ENCODE data around the gene GET4. TPM values are rescaled to one million over a fixed set of nuclear protein-coding genes. Genes with fewer than 3 reads are reported as not detected.

Gene GET4
- total RNA-seq, 2 donors from 2014 or later = 50.0 to 91.9 TPM

GRCh38 chr7:859359-860030 lies 16.9 kb upstream of the GET4 start:
- WGBS = 70% methylated on average over 16 of the region's 16 CpGs
- Histone ChIP-seq H3K4me1 (replicated peaks) (no peaks in the 10 kb centered on the region), H3K4me3 (no peak overlapping the region), H3K36me3 (peaks cover 18 to 27% of the 10 kb centered on the region in 2 donors), H3K27me3 (replicated peaks; ENCODE audit: insufficient read depth) (no peaks in the 10 kb centered on the region), H3K27ac (no peak overlapping the region), H3K9me3 (no peaks in the 10 kb centered on the region)
- intact Hi-C loops (cut with DNase I) = no loop called here
- no peak for DNase-seq (ENCODE audit: low spot score)
- no peak for TF ChIP-seq POLR2AphosphoS5 (IDR thresholded peaks at IDR 0.05)
- no peak for TF ChIP-seq CTCF (IDR thresholded peaks at IDR 0.05)
- TF ChIP-seq POLR2A (IDR thresholded peaks at IDR 0.05) = no peak

GRCh38 chr7:860149-860548 lies 16.2 kb upstream of the GET4 start:
- intact Hi-C loops (cut with DNase I) = no loop called here

GRCh38 chr7:861222-861621 lies 15.1 kb upstream of the GET4 start:
- H3K4me3 ChIP-seq = no peak overlapping the region
- 91% methylated on average over 9 of the region's 9 CpGs for WGBS
- DNase-seq (ENCODE audit: low spot score) = no peak
- no peak overlapping the region for H3K27ac ChIP-seq
- peaks cover 18 to 24% of the 10 kb centered on the region in 2 donors for H3K36me3 ChIP-seq
- no peaks in the 10 kb centered on the region for H3K27me3 ChIP-seq (replicated peaks; ENCODE audit: insufficient read depth)
- intact Hi-C loops (cut with DNase I) = no loop called here
- H3K4me1 ChIP-seq (replicated peaks) = no peaks in the 10 kb centered on the region
- no peaks in the 10 kb centered on the region for H3K9me3 ChIP-seq
- TF ChIP-seq POLR2AphosphoS5 (IDR thresholded peaks at IDR 0.05) (no peak), POLR2A (IDR thresholded peaks at IDR 0.05) (no peak), CTCF (IDR thresholded peaks at IDR 0.05) (no peak)

More at GRCh38 chr7:860149-860548, 16.2 kb upstream of the GET4 start:
- Histone ChIP-seq H3K4me1 (replicated peaks) (no peaks in the 10 kb centered on the region), H3K36me3 (peaks cover 18 to 27% of the 10 kb centered on the region in 2 donors), H3K27me3 (replicated peaks; ENCODE audit: insufficient read depth) (no peaks in the 10 kb centered on the region), H3K4me3 (no peak overlapping the region), H3K27ac (no peak overlapping the region), H3K9me3 (no peaks in the 10 kb centered on the region)
- WGBS = 93% methylated on average over 21 of the region's 21 CpGs
- TF ChIP-seq CTCF (IDR thresholded peaks at IDR 0.05) (no peak), POLR2AphosphoS5 (IDR thresholded peaks at IDR 0.05) (no peak), POLR2A (IDR thresholded peaks at IDR 0.05) (no peak)
- no peak for DNase-seq (ENCODE audit: low spot score)

- Histone ChIP-seq H3K4me1 (replicated peaks) (no peaks in the 10 kb centered on the region), H3K27ac (no peak overlapping the region), H3K4me3 (no peak overlapping the region), H3K36me3 (peaks cover 18 to 24% of the 10 kb centered on the region in 2 donors), H3K27me3 (replicated peaks; ENCODE audit: insufficient read depth) (no peaks in the 10 kb centered on the region), H3K9me3 (no peaks in the 10 kb centered on the region)
- DNase-seq (ENCODE audit: low spot score) = no peak
- intact Hi-C loops (cut with DNase I) = no loop called here
- 92% methylated on average over 6 of the region's 6 CpGs for WGBS
- TF ChIP-seq POLR2AphosphoS5 (IDR thresholded peaks at IDR 0.05) (no peak), POLR2A (IDR thresholded peaks at IDR 0.05) (no peak), CTCF (IDR thresholded peaks at IDR 0.05) (no peak)
Measured at GRCh38 chr7:862157-862556, 14.2 kb upstream of the GET4 start.

DNA sequence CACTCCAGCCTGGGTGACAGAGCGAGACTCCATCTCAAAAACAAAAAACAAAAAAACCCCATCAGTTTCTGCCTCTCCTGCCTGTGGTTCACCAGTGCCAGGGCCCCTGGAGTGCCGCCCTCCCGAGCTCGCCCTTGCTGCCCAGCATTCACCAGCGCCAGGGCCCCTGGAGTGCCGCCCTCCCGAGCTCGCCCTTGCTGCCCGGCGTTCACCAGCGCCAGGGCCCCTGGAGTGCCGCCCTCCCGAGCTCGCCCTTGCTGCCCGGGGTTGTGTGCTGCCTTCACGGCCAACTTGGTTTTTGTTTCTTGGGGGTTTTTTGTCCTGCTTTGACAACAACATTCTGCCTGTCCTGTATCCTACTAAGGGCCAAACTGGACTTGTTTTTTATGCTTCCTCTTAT lies 13.2 kb upstream of the GET4 start:
- TF ChIP-seq POLR2AphosphoS5 (IDR thresholded peaks at IDR 0.05) = no peak
- no peak for TF ChIP-seq CTCF (IDR thresholded peaks at IDR 0.05)
- no peak for TF ChIP-seq POLR2A (IDR thresholded peaks at IDR 0.05)
- 94% methylated on average over 16 of the region's 16 CpGs for WGBS
- no peak overlapping the region for H3K4me3 ChIP-seq
- peaks cover 5% of the 10 kb centered on the region for H3K4me1 ChIP-seq (replicated peaks)
- intact Hi-C loops (cut with DNase I) = no loop called here
- H3K27me3 ChIP-seq (replicated peaks; ENCODE audit: insufficient read depth) = no peaks in the 10 kb centered on the region
- H3K27ac ChIP-seq = no peak overlapping the region
- H3K36me3 ChIP-seq = peaks cover 18 to 24% of the 10 kb centered on the region in 2 donors
- DNase-seq (ENCODE audit: low spot score) = no peak
- H3K9me3 ChIP-seq = no peaks in the 10 kb centered on the region
